GM18526 (cell line): Measurements from ENCODE around the gene SORL1.

Source experiments
- POLR2A ChIP-seq: IDR thresholded peaks from 3 replicates; pipeline ENCODE4 v1.6.1; 2011; ENCODE audit not compliant: insufficient read length; ENCODE audit errors: extremely low read depth

SORL1 gene

DNA sequence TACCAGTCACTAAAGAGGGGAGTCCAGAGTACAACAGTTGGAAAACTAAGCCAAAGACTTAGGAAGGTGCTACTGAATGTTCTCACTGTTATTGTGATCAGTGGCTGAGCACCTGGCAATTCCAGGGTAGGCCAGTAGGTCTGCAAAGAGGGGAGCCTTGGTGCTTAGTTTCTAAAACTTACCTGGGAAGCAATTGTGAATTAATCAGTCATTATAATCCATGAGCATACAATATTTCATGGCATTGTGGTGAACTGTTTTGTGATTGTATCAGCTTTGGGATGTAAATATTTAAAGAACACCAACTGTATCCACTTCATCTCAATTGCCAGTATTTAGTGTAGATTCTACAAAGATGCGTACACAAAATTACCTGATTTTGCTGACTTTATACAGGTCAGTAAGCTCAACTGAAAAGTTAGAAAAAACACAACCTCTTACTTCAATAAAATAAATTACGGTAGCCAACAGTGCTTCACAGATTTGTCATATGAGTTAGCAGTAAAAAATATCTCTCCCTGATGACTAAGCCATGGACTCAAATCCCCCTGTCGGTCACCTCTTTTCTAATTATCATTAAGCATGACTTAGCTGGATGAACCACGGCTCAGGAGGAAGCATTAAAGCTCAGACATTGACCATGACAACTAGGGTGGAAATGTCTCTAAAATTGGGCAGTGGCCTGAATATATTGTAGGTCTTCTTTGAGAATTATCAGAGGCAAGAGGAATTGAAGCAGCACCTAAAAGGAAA, 30.8 kb upstream of the SORL1 start:
- TF ChIP-seq POLR2A, result no peak

DNA sequence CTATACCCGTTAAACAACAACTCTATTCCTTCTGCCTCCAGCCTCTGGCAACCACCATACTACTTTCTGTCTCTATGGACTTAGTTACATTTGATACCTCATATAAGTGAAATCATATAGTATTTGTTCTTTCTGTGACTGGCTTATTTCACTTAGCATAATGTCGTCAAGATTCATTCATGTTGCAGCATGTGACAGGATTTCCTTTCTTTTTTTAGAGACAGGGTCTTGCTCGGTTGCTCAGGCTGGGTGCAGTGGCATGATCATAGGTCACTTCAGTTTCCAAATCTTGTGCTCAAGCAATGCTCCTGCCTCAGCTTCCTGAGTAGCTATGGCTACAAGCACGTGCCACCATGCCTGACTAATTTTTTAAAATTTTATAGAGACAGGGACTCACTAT, 29.4 kb upstream of the SORL1 start:
- no peak for TF ChIP-seq POLR2A

DNA sequence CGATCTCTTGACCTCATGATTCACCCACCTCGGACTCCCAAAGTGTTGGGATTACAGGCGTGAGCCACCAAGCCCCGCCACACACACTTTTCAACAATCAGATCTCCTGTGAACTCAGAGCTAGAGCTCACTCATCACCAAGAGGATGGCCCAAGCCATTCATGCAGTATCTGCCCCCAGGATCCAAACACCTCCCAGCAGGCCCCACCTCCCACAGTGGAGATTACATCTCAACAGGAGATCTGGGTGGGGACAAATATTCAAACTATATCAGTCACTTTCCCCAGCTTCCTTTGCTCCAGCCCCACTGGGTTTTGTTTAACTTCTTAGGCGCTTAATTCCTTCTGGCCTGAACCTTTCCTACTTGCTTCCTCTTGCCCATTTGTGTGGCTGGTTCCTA, 26.3 kb upstream of the SORL1 start:
- TF ChIP-seq POLR2A, result no peak

DNA sequence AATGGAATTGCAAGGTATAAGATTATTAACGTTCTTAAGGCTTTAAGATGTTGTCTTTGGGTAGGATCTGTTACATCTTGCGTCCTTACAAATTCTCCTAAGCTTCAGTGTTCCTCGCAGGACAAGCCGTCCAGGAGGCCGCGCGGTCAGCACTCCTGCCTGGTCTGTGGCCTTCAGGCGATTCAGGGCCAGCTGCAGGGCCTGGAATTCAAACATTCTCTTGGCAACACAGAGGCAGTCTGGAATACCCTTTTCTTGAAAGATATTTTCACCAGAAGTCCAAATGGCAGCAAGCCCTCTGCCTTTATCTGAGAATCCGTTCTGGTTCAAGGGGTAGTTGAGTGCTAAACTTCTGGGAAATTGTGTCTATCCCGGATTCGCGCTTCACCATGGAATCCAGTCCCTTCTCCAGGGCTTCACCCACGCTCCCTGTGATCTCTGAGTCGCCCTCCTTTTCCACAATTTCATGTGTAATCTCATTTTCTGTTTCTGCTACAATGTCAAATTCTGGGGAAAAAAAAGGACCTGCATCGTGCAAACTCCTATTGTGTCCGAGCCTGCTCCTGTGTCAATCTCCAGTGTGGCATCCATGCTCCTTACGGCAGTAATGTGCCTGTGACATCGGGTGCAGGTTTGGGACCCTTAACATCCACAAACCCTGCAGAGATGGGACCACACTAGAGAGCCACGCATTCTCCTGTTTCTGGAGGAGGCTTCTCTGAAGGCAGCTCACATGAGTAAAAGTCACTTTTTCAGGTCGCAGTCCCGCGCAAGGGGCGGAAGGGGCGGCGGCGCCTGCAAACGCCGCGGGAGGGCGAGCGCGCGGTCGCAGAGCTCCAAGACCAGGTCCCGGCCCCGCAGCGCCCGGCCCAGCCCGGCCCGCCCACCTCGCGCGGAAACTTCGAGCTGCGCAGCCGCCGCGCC, 25.4 kb upstream of the SORL1 start:
- no peak for TF ChIP-seq POLR2A

DNA sequence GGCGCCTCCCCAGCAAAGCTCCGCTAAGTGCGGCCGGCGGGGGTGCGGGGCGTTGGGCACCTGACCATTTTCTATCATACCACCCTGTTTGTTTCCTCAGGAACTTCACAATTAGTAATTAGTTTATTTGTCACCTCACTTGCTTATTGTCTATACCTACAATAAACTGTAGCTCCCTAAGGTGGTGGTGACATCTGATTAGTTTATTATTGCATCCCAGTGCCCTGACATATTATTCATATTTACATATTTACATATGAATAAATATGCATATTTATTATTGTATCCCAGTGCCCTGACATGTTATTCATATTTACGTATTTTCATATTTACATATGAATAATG, 24.7 kb upstream of the SORL1 start:
- no peak for TF ChIP-seq POLR2A

DNA sequence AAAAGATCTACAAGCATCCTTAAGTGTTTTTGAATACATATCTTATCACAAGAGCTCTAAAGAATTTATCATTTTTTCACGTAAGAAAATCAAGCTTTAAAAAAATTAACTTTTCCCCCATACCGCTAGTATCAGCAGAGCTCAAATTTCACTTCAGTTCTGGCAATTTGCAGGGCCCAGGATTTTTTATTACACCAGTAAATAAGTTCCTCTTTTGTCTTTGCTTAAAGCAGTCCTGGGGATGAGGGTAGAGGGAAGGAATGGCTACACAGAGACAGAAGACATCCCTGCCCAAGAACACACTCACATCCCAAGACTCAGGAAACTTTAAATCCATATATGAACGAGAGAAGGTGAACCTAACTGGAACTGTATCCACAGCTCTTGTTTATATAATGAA, 22.6 kb upstream of the SORL1 start:
- TF ChIP-seq POLR2A, result no peak

DNA sequence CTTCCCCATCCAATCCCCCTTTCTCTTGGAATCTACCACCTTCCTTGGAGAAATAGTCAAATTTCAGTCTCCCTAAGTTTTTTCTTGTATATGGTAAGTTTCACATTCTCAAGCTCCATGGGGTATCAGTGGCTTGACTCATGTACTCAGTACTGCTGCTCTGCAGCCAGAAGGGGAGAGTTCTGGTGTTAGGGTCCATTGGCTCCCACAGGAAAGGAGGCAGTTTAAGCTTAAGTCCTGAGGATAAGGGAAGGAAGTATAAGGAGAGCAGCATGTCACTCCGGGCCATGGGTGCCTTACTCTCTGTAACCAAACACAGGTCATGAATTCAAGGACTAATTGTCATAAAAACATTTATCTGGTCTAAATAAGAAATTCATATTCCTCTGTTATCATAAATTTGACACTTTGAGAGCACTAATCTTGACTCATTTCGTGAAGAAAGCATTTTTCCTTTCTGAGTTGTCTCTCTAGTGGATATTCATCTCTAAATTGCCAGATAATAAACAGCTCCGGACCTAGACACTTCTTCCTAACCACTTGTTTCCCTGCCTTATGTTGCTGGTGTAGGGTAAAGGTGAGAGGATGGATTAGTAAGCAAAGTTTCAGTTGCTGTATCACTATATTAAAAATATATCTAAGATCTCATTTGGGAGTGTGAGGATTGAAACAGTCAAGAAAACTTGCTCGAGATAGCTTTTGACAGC, 20.1 kb upstream of the SORL1 start:
- no peak for TF ChIP-seq POLR2A

DNA sequence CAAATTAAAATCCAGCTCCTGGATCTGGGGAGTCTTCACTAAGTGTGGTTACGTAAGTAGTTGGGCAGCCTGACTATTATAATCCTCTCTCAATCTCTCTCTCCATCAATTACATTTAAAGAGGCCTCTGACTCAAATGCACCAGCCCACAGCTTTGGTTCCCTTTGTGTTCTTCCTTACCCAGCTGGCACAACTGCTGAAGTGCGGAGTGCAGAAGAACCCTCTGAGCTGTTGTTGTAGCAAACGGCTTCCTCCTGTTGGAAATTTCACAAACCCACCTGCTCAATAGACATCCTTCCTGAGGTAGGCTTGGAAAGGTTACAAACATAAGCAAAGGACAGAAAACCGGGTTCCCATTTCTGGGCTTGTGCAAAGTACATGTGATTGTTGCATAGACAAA, 17.0 kb upstream of the SORL1 start:
- no peak for TF ChIP-seq POLR2A

DNA sequence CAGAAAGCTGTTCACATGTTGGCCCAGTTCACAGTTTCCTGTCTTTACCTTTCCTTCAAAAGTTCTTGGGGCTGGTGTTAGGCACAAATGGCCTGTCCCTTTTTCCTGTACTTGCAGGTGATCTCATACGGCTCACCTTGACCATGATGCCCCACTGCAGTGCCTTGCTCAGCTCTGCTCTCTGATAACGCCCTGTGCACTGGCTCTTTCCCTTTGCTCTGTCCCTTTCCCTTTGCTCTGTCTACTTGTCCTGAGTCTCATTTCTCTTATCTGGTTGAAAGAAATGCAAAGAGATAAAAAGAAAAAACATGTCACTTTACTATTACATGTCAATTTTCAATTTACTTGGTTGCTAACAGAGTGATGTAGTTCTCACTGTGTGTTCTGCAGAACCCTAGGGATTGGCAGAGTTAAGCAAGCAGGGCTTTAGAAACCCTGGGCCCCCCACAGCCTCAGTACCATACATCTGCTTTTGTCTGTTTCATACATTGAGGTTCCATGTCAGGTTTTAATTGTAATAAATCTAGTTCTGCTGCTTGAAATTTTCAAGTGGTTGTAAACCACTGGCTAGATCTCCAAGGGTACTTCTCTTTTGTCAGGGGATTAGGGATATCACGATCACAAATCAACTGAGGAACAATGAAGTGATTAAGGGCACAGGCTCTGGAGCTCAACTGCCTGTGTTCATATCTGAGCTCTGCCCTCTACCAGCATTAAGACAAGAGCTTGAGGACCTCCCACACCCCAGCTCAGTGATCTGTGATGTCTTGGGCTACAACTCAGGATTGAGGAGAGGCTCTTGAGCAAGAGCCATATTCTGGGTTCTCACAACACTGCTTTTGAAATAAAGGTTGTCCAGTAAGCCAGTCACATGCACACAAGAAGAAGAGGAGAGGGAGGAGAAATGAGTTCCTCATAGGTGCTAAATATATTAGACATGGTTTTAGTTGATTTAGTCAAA, 16.3 kb upstream of the SORL1 start:
- TF ChIP-seq POLR2A, result no peak

DNA sequence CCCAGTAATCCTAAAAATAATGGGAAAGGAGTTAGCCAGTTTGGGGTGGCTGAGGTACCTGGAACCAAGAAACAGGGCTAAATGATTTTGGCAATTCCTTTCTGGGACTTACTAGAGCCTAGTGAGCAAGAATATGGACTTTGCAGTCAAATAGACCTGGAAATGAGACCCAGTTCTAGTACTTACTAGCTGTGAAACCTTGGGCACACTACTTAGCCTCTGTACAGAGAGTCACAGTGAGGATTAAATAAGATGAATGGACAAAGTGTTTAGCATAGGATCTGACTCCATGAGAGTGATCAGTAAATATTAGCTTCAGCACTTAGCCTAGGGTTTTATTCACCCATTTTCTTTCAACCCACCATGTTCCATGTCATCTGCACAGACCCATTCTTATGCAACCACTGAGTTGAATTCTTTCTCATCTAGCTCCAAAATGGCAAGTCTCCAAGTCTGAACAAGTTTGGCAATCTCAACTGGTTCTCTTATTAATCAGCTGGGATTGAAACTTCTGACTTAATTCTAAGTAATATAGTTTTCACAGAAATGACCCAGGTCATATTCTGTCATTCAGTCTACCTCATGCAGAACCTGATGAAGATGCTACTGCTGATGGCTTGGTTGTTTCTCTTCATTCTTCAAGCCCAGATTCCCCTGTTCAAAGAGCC, 15.0 kb upstream of the SORL1 start:
- TF ChIP-seq POLR2A, result no peak

DNA sequence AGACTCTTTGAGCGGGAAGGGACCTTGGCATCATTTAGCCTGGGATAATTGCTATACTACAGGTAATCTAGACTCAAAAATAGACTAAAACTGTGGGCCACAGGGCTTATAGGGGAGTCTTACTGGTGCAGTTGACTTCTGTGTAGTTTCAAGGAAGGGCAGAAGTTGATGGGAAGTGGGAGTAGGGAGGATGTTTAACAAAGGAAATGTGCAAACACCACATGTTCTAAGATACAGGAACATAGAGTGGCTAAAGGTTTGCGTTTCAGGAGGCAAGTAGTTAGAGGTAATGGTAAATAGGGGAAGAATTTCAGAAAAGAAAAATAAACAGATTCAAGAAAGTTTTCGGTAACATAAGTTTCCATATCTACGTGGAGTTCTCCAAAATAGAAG, 14.4 kb upstream of the SORL1 start:
- TF ChIP-seq POLR2A, result no peak

DNA sequence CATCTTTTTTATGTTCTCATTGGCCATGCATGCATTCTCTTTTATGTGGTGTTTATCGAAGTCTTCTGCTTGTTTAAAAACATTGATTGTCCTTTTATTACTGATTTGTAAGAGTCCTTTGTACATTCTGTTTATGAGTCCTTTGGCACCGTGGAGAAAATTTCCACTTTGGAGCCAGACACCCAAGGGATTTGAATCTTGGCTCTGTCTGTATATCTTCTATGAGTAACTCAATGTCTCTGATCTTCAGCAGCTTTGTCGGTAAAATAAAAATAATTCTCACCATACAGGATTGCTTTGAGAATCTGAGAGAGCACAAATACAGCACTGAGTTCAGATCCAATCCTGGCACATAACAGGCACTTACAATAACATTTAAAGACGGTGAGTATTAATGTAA, 12.8 kb upstream of the SORL1 start:
- no peak for TF ChIP-seq POLR2A

DNA sequence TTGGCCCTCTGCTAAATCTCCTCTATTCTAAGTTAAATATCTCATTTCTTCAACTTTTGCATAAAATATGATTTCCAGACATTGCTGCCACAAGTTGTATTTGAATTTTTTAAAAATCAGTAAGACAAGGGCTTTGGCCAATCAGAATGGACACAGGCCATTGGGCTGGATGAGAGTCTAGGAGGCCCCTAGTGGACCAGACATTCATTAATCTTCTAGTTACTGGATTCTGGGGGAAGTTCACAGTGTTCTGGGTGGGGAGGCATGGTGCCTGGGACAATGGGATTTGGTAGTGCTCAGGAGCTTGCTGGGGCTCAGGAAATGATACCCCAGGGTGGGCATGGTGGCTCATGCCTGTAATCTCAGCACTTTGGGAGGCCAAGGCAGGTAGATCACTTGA, 12.4 kb upstream of the SORL1 start:
- TF ChIP-seq POLR2A, result no peak

DNA sequence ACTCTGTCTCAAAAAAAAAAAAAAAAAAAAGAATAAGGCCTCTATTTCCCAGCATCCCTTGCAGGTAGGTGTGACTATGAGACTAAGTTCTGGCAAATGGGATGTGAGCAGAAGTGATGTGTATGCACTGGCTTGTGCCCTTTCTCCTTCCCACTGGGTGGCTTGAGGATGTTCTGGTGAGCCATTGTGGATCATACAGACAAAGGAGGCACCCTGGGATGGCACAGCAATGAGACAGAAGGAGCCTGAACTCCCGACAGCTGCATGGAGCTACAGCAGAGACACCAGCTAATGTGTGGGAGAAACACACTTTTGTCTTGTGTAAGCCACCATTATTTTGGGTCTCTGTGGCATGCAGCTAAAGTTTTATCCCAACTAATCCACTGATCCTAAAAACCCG, 10.6 kb upstream of the SORL1 start:
- no peak for TF ChIP-seq POLR2A

DNA sequence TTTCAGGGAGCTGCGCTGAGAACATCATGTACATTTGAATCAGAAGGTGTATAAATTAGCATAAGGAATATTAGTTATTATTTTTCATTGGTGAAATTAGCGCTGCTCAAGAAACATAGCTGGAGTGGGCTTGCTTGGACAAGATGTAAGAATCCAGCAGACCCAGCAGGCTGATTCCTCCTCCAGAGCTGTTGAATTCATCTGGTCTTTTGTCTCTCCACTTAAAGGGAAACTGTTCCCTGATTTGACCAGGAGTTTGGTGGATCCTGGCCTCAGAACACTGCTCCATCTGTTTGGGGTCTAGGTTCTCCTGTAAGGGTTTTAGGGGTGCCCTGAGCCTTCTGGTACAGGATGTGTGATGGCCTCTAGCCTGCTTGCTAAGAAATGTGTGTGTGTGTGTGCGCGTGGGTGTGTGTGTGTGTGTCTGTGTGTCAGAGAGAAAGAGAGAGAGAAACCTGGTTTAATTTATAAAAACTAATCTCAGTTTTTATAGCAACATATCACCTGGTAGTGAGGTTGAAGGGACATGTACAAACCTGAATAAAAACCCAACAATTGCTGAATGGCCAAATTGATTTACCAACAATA, 8.3 kb upstream of the SORL1 start:
- TF ChIP-seq POLR2A, result no peak
